DOHH2 (cell line): ENCODE data around the gene GIGYF2.

Source experiments
- H3F3A ChIP-seq: fragments of 200-600 bp; sonication (generic), shearing (Covaris generic); 2 replicates; pipeline ENCODE4 v1.6.0; 2016; ENCODE audit warnings: antibody characterized with exemption, mild to moderate bottlenecking; ENCODE audit not compliant: control insufficient read depth, insufficient read depth
- H3K27ac ChIP-seq: fragments of 200-600 bp; sonication (generic); 2 replicates; pipeline ENCODE4 v1.5.1; 2014; ENCODE audit warnings: low read depth, mild to moderate bottlenecking, low read length, moderate library complexity
- H3K27me3 ChIP-seq: fragments of 200-600 bp; sonication (generic); 2 replicates; pipeline ENCODE4 v1.6.1; 2014; ENCODE audit warnings: mild to moderate bottlenecking, low read length, mixed read lengths; ENCODE audit not compliant: control insufficient read depth
- H3K36me3 ChIP-seq: fragments of 200-600 bp; sonication (generic); 2 replicates; pipeline ENCODE4 v1.6.1; 2014; ENCODE audit warnings: mild to moderate bottlenecking, low read length, moderate library complexity, mixed read lengths; ENCODE audit not compliant: control insufficient read depth
- H3K4me1 ChIP-seq: fragments of 200-600 bp; sonication (generic); 2 replicates; pipeline ENCODE4 v1.6.1; 2014; ENCODE audit warnings: mild to moderate bottlenecking, low read length, mixed read lengths; ENCODE audit not compliant: control insufficient read depth
- H3K4me2 ChIP-seq: fragments of 200-600 bp; sonication (generic); 2 replicates; pipeline ENCODE4 v1.6.0; 2014; ENCODE audit warnings: mild to moderate bottlenecking, low read length, moderate library complexity
- H3K4me3 ChIP-seq: fragments of 200-600 bp; sonication (generic); 2 replicates; pipeline ENCODE4 v1.5.1; 2014; ENCODE audit warnings: mild to moderate bottlenecking, low read length, mixed read lengths
- H3K79me2 ChIP-seq: fragments of 200-600 bp; sonication (generic); 2 replicates; pipeline ENCODE4 v1.6.1; 2014; ENCODE audit warnings: mild to moderate bottlenecking, low read length, mixed read lengths; ENCODE audit not compliant: control insufficient read depth
- H3K9me2 ChIP-seq: fragments of 200-600 bp; sonication (generic); replicated peaks from 2 replicates; pipeline ENCODE4 v1.6.1; 2014; ENCODE audit warnings: mild to moderate bottlenecking, low read length, mixed read lengths; ENCODE audit not compliant: control insufficient read depth
- H3K9me3 ChIP-seq: fragments of 200-600 bp; sonication (generic); 2 replicates; pipeline ENCODE4 v1.6.1; 2014; ENCODE audit warnings: antibody characterized with exemption, low read length, mixed read lengths; ENCODE audit not compliant: control insufficient read depth, insufficient read depth
- H4K20me1 ChIP-seq: fragments of 200-600 bp; sonication (generic); 2 replicates; pipeline ENCODE4 v1.6.0; 2014; ENCODE audit warnings: low read depth, mild to moderate bottlenecking, antibody characterized with exemption, low read length, moderate library complexity; ENCODE audit not compliant: control insufficient read depth, insufficient read depth
- EZH2phosphoT487 ChIP-seq: fragments of 200-600 bp; sonication (generic); IDR thresholded peaks from 2 replicates; pipeline ENCODE4 v1.6.1; 2017; ENCODE audit warnings: borderline replicate concordance, mild to moderate bottlenecking, antibody characterized with exemption, low read length, moderate library complexity, mixed read lengths
- TF ChIP-seq, protein P1 (sequence below): fragments of 200-600 bp; sonication (generic); IDR thresholded peaks from one replicate; pipeline ENCODE4 v1.5.1; 2014; ENCODE audit warnings: antibody characterized with exemption, mild to moderate bottlenecking, low read depth, low read length; ENCODE audit not compliant: poor library complexity, severe bottlenecking

Gene GIGYF2

DNA sequence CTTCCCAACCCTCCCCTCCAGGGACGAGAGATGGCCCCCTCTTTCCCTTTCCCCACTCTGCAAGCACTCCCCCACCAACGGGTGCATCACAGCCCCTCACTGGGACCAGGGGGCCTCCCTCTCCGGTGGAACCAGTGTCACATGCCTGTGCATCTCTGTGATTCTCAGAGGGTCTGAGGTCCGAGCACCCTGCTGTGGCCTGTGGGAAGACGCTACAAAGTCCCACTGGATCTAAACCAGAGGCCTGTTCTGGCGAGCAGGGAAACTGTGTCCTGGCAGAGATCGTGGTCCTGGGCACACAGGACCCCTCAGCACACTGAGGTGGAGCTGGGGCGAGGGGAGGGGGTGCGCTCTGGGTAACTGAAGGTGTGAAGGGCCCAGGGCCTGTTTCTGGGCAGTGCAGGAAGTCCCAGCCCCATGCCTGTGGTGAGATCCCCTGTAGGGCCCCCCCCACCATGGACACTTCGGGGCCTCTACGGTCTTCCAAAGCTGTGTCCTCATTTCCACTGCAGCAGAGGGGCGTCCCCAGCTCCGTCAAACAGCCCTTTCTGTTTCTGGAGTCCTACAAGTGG, 180.9 kb downstream of the GIGYF2 start:
- Histone ChIP-seq H3K4me3 (no peak overlapping the region), H3K36me3 (no peaks in the 10 kb centered on the region), H4K20me1 (no peaks in the 10 kb centered on the region), H3K79me2 (no peaks in the 10 kb centered on the region), H3F3A (no peaks in the 10 kb centered on the region), H3K9me2 (no peaks in the 10 kb centered on the region), H3K4me2 (no peak overlapping the region), H3K4me1 (peaks cover 8% of the 10 kb centered on the region), H3K9me3 (no peaks in the 10 kb centered on the region), H3K27ac (no peak overlapping the region), H3K27me3 (peaks cover 16% of the 10 kb centered on the region)
- TF ChIP-seq EZH2phosphoT487, result no peak
- TF ChIP-seq, protein P1, sequence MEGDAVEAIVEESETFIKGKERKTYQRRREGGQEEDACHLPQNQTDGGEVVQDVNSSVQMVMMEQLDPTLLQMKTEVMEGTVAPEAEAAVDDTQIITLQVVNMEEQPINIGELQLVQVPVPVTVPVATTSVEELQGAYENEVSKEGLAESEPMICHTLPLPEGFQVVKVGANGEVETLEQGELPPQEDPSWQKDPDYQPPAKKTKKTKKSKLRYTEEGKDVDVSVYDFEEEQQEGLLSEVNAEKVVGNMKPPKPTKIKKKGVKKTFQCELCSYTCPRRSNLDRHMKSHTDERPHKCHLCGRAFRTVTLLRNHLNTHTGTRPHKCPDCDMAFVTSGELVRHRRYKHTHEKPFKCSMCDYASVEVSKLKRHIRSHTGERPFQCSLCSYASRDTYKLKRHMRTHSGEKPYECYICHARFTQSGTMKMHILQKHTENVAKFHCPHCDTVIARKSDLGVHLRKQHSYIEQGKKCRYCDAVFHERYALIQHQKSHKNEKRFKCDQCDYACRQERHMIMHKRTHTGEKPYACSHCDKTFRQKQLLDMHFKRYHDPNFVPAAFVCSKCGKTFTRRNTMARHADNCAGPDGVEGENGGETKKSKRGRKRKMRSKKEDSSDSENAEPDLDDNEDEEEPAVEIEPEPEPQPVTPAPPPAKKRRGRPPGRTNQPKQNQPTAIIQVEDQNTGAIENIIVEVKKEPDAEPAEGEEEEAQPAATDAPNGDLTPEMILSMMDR, result no peak

DNA sequence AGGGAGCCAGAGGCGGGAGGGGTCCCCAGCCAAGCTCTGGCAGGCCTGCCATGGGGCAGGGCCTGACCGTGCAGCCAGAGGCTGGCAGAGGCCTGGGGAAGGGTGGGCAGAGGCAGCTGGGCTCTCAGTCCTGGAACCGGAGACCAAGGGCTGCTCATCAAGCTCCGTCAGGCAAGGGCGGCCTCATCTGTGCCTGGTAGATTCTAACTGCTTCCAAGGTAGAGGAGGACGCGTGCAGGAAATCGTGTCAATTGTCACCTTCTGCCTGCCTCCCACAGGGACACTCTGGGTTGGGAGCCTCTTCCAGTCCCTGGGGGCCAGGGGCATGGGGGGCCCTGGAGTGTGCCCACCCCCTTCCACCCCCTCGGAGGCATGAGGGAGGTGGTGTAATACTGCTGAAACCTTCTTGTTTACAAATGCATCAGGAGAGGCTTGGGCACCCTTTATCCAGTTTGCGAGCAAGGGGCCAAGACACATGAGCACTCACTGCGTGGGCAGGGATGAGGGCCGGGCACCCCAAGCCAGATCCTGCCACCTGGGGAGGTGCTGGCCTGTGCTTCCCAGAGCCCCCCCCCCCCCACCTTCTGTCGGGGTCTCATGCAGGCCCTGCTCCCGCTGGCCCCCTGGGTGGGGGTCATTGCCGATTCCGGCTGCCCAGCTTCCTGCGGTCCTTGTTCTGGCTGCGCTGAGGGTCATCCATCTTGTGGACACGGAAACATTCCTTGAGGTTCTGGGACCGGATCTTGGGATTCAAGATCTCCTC, 181.9 kb downstream of the GIGYF2 start:
- Histone ChIP-seq H3K27me3 (peaks cover 16% of the 10 kb centered on the region), H3K4me3 (no peak overlapping the region), H3K4me1 (peaks cover 8% of the 10 kb centered on the region), H3K4me2 (no peak overlapping the region), H3K27ac (no peak overlapping the region), H3F3A (no peaks in the 10 kb centered on the region), H3K36me3 (no peaks in the 10 kb centered on the region), H4K20me1 (no peaks in the 10 kb centered on the region), H3K9me3 (no peaks in the 10 kb centered on the region), H3K79me2 (no peaks in the 10 kb centered on the region), H3K9me2 (no peaks in the 10 kb centered on the region)
- no peak for TF ChIP-seq EZH2phosphoT487
- TF ChIP-seq, protein P1, result no peak

DNA sequence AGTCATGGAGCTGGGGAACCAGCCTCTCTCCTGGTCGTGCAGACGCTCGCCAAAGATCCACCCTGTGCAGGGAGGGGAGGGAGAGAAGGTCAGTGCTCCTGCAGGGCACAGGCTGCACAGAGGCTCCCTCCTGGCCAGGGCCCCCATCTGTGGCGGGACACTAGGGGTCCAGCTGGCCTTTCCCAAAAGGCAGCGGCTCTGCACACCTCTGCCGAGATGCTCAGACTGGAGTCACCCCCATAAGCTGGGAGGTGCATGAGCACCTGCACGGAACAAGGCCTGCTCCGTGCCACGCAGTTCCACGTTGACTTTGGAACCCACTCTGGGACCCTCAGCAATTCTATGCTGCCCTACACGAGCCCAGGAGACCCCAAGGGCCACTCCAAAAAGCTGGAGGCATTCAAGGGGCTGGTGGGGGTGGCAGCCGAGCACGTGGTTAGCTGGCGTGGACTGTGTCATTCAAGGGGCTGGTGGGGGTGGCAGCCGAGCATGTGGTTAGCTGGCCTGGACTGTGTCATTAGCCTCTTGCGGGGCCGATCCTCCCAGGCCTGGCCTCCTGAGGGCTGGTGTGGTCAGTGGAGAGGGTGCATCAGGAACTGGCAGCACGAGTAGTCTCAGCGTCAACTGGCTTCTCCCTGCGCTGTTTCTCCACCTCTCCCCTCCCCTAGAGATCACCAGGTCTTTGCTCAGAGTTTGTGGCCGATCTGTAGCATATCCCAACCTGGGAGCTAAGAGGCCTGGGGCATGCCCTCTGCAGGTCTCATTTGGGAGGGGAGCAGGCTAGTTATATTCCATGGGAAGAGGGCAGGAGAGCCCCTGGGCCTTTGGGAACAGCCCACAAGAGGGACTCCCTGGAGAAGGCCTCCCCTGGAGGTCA, 182.7 kb downstream of the GIGYF2 start:
- no peak overlapping the region for H3K27ac ChIP-seq

More for the DNA sequence above, 182.7 kb downstream of the GIGYF2 start:
- Histone ChIP-seq H3F3A (no peaks in the 10 kb centered on the region), H3K36me3 (no peaks in the 10 kb centered on the region), H3K4me2 (no peak overlapping the region), H3K9me2 (no peaks in the 10 kb centered on the region), H4K20me1 (no peaks in the 10 kb centered on the region), H3K79me2 (no peaks in the 10 kb centered on the region), H3K4me3 (no peak overlapping the region), H3K27me3 (peaks cover 16% of the 10 kb centered on the region), H3K4me1 (peaks cover 8% of the 10 kb centered on the region), H3K9me3 (no peaks in the 10 kb centered on the region)
- no peak for TF ChIP-seq EZH2phosphoT487
- TF ChIP-seq, protein P1, result no peak
